ENCODE data around the gene GIMAP8. TPM values are rescaled to one million over a fixed set of nuclear protein-coding genes. Genes with fewer than 3 reads are reported as not detected.

The GIMAP8 gene
- total and polyA plus RNA-seq, 2 of the 8 experiments (the other 6 are each of a cell fraction or from before 2014, with no cell fraction given), result not detected

- TF ChIP-seq CHD7 (IDR thresholded peaks at IDR 0.05; ENCODE audit: insufficient replicate concordance, low read length) (no peak), SUZ12 (IDR thresholded peaks at IDR 0.05; ENCODE audit: low read length) (no peak), GTF2F1 (IDR thresholded peaks at IDR 0.05; ENCODE audit: borderline replicate concordance, low read depth, low read length) (no peak), SP1 (IDR thresholded peaks at IDR 0.05; ENCODE audit: low read depth, low read length) (no peak), KDM5A (IDR thresholded peaks at IDR 0.05; ENCODE audit: low read length) (no peak), BRCA1 (IDR thresholded peaks at IDR 0.05; ENCODE audit: low read depth, low read length) (no peak)
These were observed 41.0 kb upstream of the GIMAP8 start (continued) for GRCh38 chr7:150409300-150410030.

Measured in H1 (cell line).